Measurements from ENCODE around the gene C2CD2.

DNA sequence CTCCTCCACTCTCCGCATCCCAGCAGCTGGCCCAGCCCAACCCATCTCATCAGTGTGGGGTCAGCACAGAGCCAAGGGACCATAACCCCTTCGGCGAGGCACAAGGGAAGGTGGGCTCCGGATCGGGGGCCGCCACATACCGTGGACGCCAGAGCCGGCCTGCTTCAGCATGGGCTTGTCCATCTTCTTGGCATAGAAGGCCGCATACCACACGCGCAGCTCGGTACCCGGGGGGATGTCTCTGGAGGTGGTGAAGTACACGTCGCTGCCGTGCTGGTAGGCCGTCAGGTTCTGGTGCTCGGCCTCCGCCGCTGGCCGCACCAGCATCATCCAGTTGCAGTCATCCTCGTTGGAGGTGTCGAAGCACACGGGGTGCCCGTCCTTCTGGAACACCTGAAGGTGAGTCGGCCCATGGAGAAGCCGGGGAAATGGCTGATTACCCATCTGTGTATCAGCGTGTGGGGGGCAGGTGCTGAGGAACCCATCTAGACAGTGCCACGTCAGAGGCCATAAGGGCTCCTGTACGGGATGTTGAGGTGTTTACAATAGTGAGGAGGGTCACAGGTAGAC, 99.3 kb downstream of the C2CD2 start:
- TF ChIP-seq POLR2A (IDR thresholded peaks at IDR 0.05) = no peak
- TF ChIP-seq, protein P1, sequence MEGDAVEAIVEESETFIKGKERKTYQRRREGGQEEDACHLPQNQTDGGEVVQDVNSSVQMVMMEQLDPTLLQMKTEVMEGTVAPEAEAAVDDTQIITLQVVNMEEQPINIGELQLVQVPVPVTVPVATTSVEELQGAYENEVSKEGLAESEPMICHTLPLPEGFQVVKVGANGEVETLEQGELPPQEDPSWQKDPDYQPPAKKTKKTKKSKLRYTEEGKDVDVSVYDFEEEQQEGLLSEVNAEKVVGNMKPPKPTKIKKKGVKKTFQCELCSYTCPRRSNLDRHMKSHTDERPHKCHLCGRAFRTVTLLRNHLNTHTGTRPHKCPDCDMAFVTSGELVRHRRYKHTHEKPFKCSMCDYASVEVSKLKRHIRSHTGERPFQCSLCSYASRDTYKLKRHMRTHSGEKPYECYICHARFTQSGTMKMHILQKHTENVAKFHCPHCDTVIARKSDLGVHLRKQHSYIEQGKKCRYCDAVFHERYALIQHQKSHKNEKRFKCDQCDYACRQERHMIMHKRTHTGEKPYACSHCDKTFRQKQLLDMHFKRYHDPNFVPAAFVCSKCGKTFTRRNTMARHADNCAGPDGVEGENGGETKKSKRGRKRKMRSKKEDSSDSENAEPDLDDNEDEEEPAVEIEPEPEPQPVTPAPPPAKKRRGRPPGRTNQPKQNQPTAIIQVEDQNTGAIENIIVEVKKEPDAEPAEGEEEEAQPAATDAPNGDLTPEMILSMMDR (IDR thresholded peaks at IDR 0.05) = no peak
- no peak for TF ChIP-seq EP300 (IDR thresholded peaks at IDR 0.05; ENCODE audit: low read depth)

Data from transverse colon (tissue), 3 donors.